ENCODE results near the gene KLRC2. TPM values are rescaled to one million over a fixed set of nuclear protein-coding genes. Genes with fewer than 3 reads are reported as not detected.
"Not testable (repeated sequence)": the region's sequence is repeated elsewhere in the genome, so short reads cannot be mapped to it uniquely, and the experiment has no call there.

Gene KLRC2
- total RNA-seq, 2 experiments from 2014 or later: 2.5 to 2.6 TPM

GRCh38 chr12:10437601-10438000 is 1.8 kb upstream of the KLRC2 start:
- H3K27me3 Mint-ChIP-seq; H3K27ac Mint-ChIP-seq; CTCF ChIA-PET; H3K9me3 Mint-ChIP-seq; H3K4me3 Mint-ChIP-seq; H3K36me3 Mint-ChIP-seq (ENCODE audit: low read depth); DNase-seq; H3K4me1 Mint-ChIP-seq (ENCODE audit: low read depth); POLR2A ChIA-PET; intact Hi-C loops (cut with micrococcal nuclease): not testable (repeated sequence)
- peak; percentile 78 for ATAC-seq

- DNase-seq; POLR2A ChIA-PET; H3K36me3 Mint-ChIP-seq (ENCODE audit: low read depth); H3K4me1 Mint-ChIP-seq (ENCODE audit: low read depth); CTCF ChIA-PET; H3K4me3 Mint-ChIP-seq; H3K27me3 Mint-ChIP-seq; H3K27ac Mint-ChIP-seq; H3K9me3 Mint-ChIP-seq; intact Hi-C loops (cut with micrococcal nuclease): not testable (repeated sequence)
- peak; percentile 87 for ATAC-seq
Measured at GRCh38 chr12:10430623-10431022, 5.2 kb downstream of the KLRC2 start.

DNA sequence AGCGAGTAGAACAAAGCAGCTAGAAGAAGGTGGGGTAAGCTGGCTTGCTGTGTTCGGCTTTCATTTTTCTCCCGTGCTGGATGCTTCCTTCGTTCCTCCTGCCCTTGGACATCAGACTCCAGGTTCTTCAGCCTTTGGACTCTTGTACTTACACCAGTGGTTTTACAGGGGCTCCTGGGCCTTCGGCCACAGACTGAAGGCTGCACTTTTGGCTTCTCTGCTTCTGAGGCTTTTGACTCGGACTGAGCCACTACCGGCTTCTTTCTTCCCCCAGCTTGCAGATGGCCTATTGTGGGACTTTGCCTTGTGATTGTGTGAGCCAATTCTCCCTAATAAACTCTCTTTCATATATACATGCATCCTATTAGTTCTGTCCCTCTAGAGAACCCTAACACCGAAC is 9.9 kb downstream of the KLRC2 start:
- CTCF ChIA-PET; H3K27ac Mint-ChIP-seq; H3K9me3 Mint-ChIP-seq; H3K36me3 Mint-ChIP-seq (ENCODE audit: low read depth); H3K4me1 Mint-ChIP-seq (ENCODE audit: low read depth); POLR2A ChIA-PET; H3K27me3 Mint-ChIP-seq; H3K4me3 Mint-ChIP-seq; intact Hi-C loops (cut with micrococcal nuclease); ATAC-seq; DNase-seq: not testable (repeated sequence)

GRCh38 chr12:10424260-10424899 is 11.4 kb downstream of the KLRC2 start:
- intact Hi-C loops (cut with micrococcal nuclease); H3K9me3 Mint-ChIP-seq; ATAC-seq; H3K27ac Mint-ChIP-seq; H3K27me3 Mint-ChIP-seq; POLR2A ChIA-PET; H3K36me3 Mint-ChIP-seq (ENCODE audit: low read depth); CTCF ChIA-PET; H3K4me3 Mint-ChIP-seq; H3K4me1 Mint-ChIP-seq (ENCODE audit: low read depth); DNase-seq: not testable (repeated sequence)

- CTCF ChIA-PET; H3K36me3 Mint-ChIP-seq (ENCODE audit: low read depth); intact Hi-C loops (cut with micrococcal nuclease); H3K27me3 Mint-ChIP-seq; H3K4me1 Mint-ChIP-seq (ENCODE audit: low read depth); H3K4me3 Mint-ChIP-seq; H3K27ac Mint-ChIP-seq; POLR2A ChIA-PET; H3K9me3 Mint-ChIP-seq: not testable (repeated sequence)
- DNase-seq: peak; percentile 57
- peak; percentile 97 for ATAC-seq
Measured at GRCh38 chr12:10422159-10422558, 13.7 kb downstream of the KLRC2 start.

DNA sequence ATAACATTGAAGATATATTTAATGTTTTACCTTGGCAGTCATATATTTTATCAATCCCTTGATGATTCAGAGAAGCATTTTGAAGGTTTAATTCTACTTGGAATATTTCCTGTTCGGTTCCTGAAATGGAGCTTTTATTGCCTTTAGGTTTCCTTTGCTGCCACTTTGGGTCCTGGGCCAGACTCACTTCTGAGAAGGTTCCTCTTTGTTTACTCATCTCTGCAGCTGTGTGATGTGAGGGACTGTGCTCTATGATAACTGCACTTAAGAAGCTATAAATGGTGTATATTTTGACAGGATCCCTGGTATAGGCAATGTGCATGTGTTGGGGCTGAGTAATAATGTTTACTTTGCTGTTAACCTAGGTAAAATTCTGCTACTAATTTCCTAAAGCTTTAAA is 15.5 kb downstream of the KLRC2 start, which contains the start of gene KLRC3:
TSS of gene KLRC3 (minus strand) at position 262 of the 400 bp plus-strand sequence. CDS start at position 217, 45 bp downstream.
- DNase-seq; POLR2A ChIA-PET; ATAC-seq; H3K36me3 Mint-ChIP-seq (ENCODE audit: low read depth); CTCF ChIA-PET; H3K27me3 Mint-ChIP-seq; intact Hi-C loops (cut with micrococcal nuclease); H3K9me3 Mint-ChIP-seq; H3K4me1 Mint-ChIP-seq (ENCODE audit: low read depth): not testable (repeated sequence)
- Mint-ChIP-seq H3K4me3 (peak within 1 kb of the TSS; percentile 64), H3K27ac (peak within 1 kb of the TSS; percentile 64)

- CTCF ChIA-PET: no interaction called here
- peak; percentile 43 for DNase-seq
- peaks cover 4% of the 10 kb centered on the region for H3K9me3 Mint-ChIP-seq
- H3K4me3 Mint-ChIP-seq: peak within 1 kb of the TSS; percentile 83
- TF ChIP-seq, protein P1, sequence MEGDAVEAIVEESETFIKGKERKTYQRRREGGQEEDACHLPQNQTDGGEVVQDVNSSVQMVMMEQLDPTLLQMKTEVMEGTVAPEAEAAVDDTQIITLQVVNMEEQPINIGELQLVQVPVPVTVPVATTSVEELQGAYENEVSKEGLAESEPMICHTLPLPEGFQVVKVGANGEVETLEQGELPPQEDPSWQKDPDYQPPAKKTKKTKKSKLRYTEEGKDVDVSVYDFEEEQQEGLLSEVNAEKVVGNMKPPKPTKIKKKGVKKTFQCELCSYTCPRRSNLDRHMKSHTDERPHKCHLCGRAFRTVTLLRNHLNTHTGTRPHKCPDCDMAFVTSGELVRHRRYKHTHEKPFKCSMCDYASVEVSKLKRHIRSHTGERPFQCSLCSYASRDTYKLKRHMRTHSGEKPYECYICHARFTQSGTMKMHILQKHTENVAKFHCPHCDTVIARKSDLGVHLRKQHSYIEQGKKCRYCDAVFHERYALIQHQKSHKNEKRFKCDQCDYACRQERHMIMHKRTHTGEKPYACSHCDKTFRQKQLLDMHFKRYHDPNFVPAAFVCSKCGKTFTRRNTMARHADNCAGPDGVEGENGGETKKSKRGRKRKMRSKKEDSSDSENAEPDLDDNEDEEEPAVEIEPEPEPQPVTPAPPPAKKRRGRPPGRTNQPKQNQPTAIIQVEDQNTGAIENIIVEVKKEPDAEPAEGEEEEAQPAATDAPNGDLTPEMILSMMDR (IDR thresholded peaks at IDR 0.05): no peak
- H3K27ac Mint-ChIP-seq: peak within 1 kb of the TSS; percentile 88
- POLR2A ChIA-PET: interaction anchor here (1.5 kb wide), 1 partner anchor 145 kb away, joined by 9 read pairs; no protein-coding TSS in a partner anchor
- peak; percentile 70 for ATAC-seq
- H3K4me1 Mint-ChIP-seq (ENCODE audit: low read depth): peaks cover 23% of the 10 kb centered on the region
- peaks cover 16% of the 10 kb centered on the region for H3K36me3 Mint-ChIP-seq (ENCODE audit: low read depth)
- intact Hi-C loops (cut with micrococcal nuclease): no loop called here
- H3K27me3 Mint-ChIP-seq: no peaks in the 10 kb centered on the region
Measured at GRCh38 chr12:10409392-10409791, 26.4 kb downstream of the KLRC2 start, which contains the start of gene KLRC4. TSS of gene KLRC4 (minus strand) at chr12:10409757. CDS start at chr12:10409575, 182 bp downstream.

DNA sequence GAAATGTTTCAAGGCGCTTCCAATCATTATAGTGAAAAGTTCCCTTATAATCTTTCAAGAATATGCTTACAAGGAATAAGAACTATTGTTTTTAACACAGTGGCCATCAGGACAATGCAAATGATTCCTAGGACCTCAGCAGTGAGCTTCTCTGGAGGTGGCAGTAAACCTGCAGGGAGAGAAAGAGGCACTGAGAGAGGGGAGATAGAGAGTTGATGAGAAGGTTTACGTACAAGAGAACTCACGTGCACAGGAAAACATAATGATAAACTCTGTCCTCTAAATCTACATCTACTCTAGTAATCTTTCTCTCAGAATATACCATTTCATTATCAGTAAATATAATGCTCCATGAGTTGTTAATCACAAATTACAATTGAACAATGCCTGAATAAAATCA is 27.0 kb downstream of the KLRC2 start:
- H3K36me3 Mint-ChIP-seq (ENCODE audit: low read depth): peaks cover 15% of the 10 kb centered on the region
- H3K4me1 Mint-ChIP-seq (ENCODE audit: low read depth): peaks cover 22% of the 10 kb centered on the region
- H3K27ac Mint-ChIP-seq: peak overlapping the region; percentile 88
- POLR2A ChIA-PET: interaction anchor here (1.5 kb wide), 1 partner anchor 146 kb away, joined by 9 read pairs; no protein-coding TSS in a partner anchor
- CTCF ChIA-PET: no interaction called here
- peak overlapping the region; percentile 83 for H3K4me3 Mint-ChIP-seq
- DNase-seq (no peak), ATAC-seq (no peak)
- peaks cover 4% of the 10 kb centered on the region for H3K9me3 Mint-ChIP-seq
- TF ChIP-seq, protein P1 (IDR thresholded peaks at IDR 0.05): no peak
- H3K27me3 Mint-ChIP-seq: no peaks in the 10 kb centered on the region
- intact Hi-C loops (cut with micrococcal nuclease): no loop called here
